Nephron progenitor cell (in vitro differentiated cells): Measurements from ENCODE around the gene GNB1L.
A peak's percentile ranks its signal among the peaks of the same experiment; 100 is the strongest.

Experiments
- DNase-seq: peaks from one replicate; pipeline ENCODE4 v3.0.0; 2021
- H3K27ac Mint-ChIP-seq: 2 replicates; pipeline ENCODE4 v1.8.0; 2021; ENCODE audit warnings: mild to moderate bottlenecking, moderate library complexity, mixed read lengths
- H3K27me3 Mint-ChIP-seq: 2 replicates; pipeline ENCODE4 v1.8.0; 2021; ENCODE audit warnings: mild to moderate bottlenecking, low read depth, mixed read lengths; ENCODE audit not compliant: poor library complexity
- H3K36me3 Mint-ChIP-seq: 2 replicates; pipeline ENCODE4 v1.8.0; 2021; ENCODE audit warnings: low read depth, mixed read lengths
- H3K4me1 Mint-ChIP-seq: 2 replicates; pipeline ENCODE4 v1.8.0; 2021; ENCODE audit warnings: mixed read lengths
- H3K4me3 Mint-ChIP-seq: 2 replicates; pipeline ENCODE4 v1.8.0; 2021; ENCODE audit warnings: mild to moderate bottlenecking, moderate library complexity, mixed read lengths
- H3K9me3 Mint-ChIP-seq: 2 replicates; pipeline ENCODE4 v1.8.0; 2021; ENCODE audit warnings: mild to moderate bottlenecking, moderate library complexity, mixed read lengths
- CTCF ChIP-seq: fragments of 200-600 bp; sonication (generic); IDR thresholded peaks from 2 replicates; pipeline ENCODE4 v1.5.0; 2021; ENCODE audit warnings: antibody characterized with exemption

The GNB1L gene

GRCh38 chr22:19896665-19897355 is 42.1 kb upstream of the GNB1L start:
- Mint-ChIP-seq H3K9me3 (no peaks in the 10 kb centered on the region), H3K4me3 (no peak overlapping the region), H3K36me3 (peaks cover 7% of the 10 kb centered on the region), H3K27ac (no peak overlapping the region), H3K27me3 (peaks cover 12% of the 10 kb centered on the region), H3K4me1 (peaks cover 42% of the 10 kb centered on the region)
- no peak for TF ChIP-seq CTCF
- DNase-seq, result no peak

DNA sequence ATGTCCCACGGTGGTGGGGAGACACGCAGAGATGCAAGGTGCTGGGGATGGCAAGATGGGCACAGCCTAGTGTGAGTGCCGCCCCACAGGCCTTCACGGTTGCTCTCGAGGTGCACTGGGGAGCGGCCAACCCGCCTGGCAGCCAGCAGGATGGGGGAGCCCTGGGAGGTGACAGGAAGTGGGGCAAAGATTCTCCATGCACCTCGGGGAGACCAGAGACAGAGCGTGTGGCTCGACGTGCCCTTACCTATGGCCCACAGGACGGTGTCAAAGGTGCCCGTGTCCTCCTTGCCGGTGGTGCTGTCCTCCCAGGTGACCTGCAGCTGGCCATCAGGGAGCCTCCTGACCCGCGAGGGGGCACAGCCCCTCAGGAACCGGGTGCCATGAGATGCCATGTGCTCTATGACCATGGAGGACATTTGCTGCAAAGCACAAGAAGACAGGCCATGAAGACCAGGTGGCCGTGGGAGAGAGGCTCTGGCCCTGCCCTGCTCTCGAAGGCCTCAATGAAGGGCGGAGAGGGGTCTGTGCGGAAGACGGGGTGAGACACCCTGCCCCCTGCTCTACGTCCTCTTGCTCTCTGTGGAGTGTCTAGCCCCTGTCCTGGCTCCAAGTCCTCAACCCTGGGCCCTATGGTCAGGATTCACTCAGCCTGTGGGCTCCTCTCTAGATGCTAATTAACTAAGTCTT is 40.6 kb upstream of the GNB1L start:
- DNase-seq, result no peak
- no peak overlapping the region for H3K27ac Mint-ChIP-seq
- TF ChIP-seq CTCF, result no peak
- H3K36me3 Mint-ChIP-seq, result peaks cover 7% of the 10 kb centered on the region
- no peak overlapping the region for H3K4me3 Mint-ChIP-seq
- H3K9me3 Mint-ChIP-seq, result no peaks in the 10 kb centered on the region
- H3K27me3 Mint-ChIP-seq, result peaks cover 8% of the 10 kb centered on the region
- peaks cover 48% of the 10 kb centered on the region for H3K4me1 Mint-ChIP-seq

DNA sequence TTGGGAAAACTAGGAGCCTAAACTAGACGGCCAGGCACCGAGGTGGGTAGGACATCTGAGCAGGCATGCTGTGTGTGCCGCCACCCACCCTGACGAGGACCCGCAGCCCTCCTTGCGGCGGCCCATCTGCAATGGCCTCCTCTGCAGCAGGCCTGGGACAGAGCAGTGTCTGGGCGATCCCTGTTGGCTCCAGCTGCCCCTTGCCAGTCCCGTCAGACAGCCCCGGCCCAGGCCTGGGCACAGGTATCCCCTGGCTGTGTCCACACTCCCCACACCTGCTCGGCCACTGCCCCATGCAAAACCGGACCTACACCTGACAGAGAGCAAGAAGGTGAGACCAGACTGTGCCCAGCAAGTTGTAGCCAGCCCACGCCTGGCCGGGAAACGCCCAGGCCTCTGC is 38.7 kb upstream of the GNB1L start:
- TF ChIP-seq CTCF, result no peak
- DNase-seq, result no peak
- Mint-ChIP-seq H3K4me1 (peaks cover 48% of the 10 kb centered on the region), H3K4me3 (no peak overlapping the region), H3K9me3 (no peaks in the 10 kb centered on the region), H3K27me3 (peaks cover 8% of the 10 kb centered on the region), H3K27ac (no peak overlapping the region), H3K36me3 (peaks cover 7% of the 10 kb centered on the region)

DNA sequence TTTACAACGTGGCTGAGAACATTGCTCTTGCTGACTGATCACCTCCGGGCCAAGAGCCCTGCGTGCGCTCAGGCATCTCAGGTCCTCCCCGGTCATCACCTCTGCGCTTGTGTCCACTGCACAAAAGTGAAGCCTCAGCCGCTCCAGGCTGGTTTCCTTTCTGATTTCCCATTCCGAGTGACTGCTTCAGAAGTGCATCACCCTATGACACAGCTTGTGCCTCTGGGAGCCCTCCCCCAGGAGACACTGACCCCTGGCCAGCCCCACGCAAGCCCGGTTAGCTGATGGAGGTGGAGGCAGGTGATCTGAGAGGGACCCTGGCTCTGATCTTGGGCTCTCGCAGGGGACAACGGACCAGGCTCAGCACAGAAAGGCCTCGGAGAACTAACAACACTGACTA is 38.3 kb upstream of the GNB1L start:
- Mint-ChIP-seq H3K4me3 (peak overlapping the region; percentile 54), H3K36me3 (peaks cover 7% of the 10 kb centered on the region), H3K9me3 (no peaks in the 10 kb centered on the region), H3K27ac (no peak overlapping the region), H3K4me1 (peaks cover 48% of the 10 kb centered on the region), H3K27me3 (peaks cover 11% of the 10 kb centered on the region)
- TF ChIP-seq CTCF, result no peak
- DNase-seq, result peak; percentile 40

- no peak for TF ChIP-seq CTCF
- H3K36me3 Mint-ChIP-seq, result peaks cover 7% of the 10 kb centered on the region
- peak overlapping the region; percentile 83 for H3K27ac Mint-ChIP-seq
- peak; percentile 70 for DNase-seq
- H3K9me3 Mint-ChIP-seq, result no peaks in the 10 kb centered on the region
- H3K4me1 Mint-ChIP-seq, result peaks cover 46% of the 10 kb centered on the region
- peak overlapping the region; percentile 60 for H3K4me3 Mint-ChIP-seq
- peaks cover 13% of the 10 kb centered on the region for H3K27me3 Mint-ChIP-seq
These were observed 37.7 kb upstream of the GNB1L start for GRCh38 chr22:19892257-19892879.
